ENCODE data around the gene GPR183. TPM values are rescaled to one million over a fixed set of nuclear protein-coding genes. Genes with fewer than 3 reads are reported as not detected.

Gene GPR183
- total and polyA plus RNA-seq, 2 of the 8 experiments (the other 6 are each of a cell fraction or from before 2014, with no cell fraction given), result not detected

GRCh38 chr13:99345345-99345744 is 38.1 kb upstream of the GPR183 start:
- Histone ChIP-seq H3K9ac (replicated peaks in 1 of 4; ENCODE audit: extremely low read depth in 1 of 4, low read depth in 3 of 4, low read length in 3 of 4) (no peak overlapping the region), H3K4me2 (ENCODE audit: insufficient read depth in 1 of 2, low read depth in 2 of 2, low read length in 2 of 2) (no peak overlapping the region), H4K5ac (ENCODE audit: insufficient read length, low read depth, low read length) (no peak overlapping the region), H3K79me1 (ENCODE audit: low read depth, low read length) (no peaks in the 10 kb centered on the region; the same call in 1 of the 2 replicates), H4K8ac (ENCODE audit: extremely low read depth, insufficient read depth, low read length) (no peak overlapping the region), H2BK20ac (ENCODE audit: low read length) (no peak overlapping the region), H2BK5ac (ENCODE audit: low read depth, low read length) (no peak overlapping the region), H3K9me3 (ENCODE audit: insufficient read depth in 2 of 2, low read depth in 1 of 2, low read length in 1 of 2) (no peaks in the 10 kb centered on the region), H3K14ac (ENCODE audit: insufficient read length) (no peak overlapping the region), H3K56ac (replicated peaks; ENCODE audit: insufficient read length, low read depth, low read length) (no peak overlapping the region), H2BK15ac (ENCODE audit: low read length) (no peak overlapping the region), H4K91ac (replicated peaks; ENCODE audit: insufficient read length, low read length) (no peak overlapping the region), H3K18ac (ENCODE audit: extremely low read depth, low read length) (no peak overlapping the region), H3K36me3 (ENCODE audit: control insufficient read depth in 2 of 4, insufficient read depth in 4 of 4, low read length in 3 of 4) (peaks cover 4 to 24% (median 11%) of the 10 kb centered on the region in 4 experiments; a peak in 7 of 8 replicates), H3K23me2 (ENCODE audit: low read depth, low read length) (no peaks in the 10 kb centered on the region), H3K27ac (ENCODE audit: low read depth, low read length) (no peak overlapping the region), H3K79me2 (ENCODE audit: control insufficient read depth in 1 of 2, insufficient read depth in 2 of 2, low read length in 2 of 2) (no peaks in the 10 kb centered on the region), H2BK12ac (ENCODE audit: low read depth, low read length) (no peak overlapping the region), H4K20me1 (replicated peaks in 1 of 2; ENCODE audit: control insufficient read depth in 1 of 2, insufficient read depth in 2 of 2, low read length in 2 of 2) (peaks cover 0 to 6% of the 10 kb centered on the region in 2 experiments), H3K4me1 (replicated peaks in 1 of 4; ENCODE audit: control insufficient read depth in 3 of 4, insufficient read depth in 4 of 4, low read length in 3 of 4) (no peaks in the 10 kb centered on the region), H3K4ac (replicated peaks; ENCODE audit: insufficient read length, low read depth, low read length) (no peak overlapping the region), H2BK120ac (replicated peaks; ENCODE audit: low read depth, low read length) (no peak overlapping the region), H2AK5ac (ENCODE audit: low read depth, low read length) (no peak overlapping the region), H2AFZ (ENCODE audit: low read length) (no peak overlapping the region), H3K4me3 (ENCODE audit: extremely low read depth in 1 of 4, insufficient read depth in 2 of 4, low read depth in 3 of 4, low read length in 4 of 4) (no peak overlapping the region), H3K23ac (ENCODE audit: insufficient read length) (no peak overlapping the region), H3K27me3 (replicated peaks in 1 of 4; ENCODE audit: control insufficient read depth in 3 of 4, extremely low read depth in 1 of 4, insufficient read depth in 3 of 4, low read length in 3 of 4) (no peaks in the 10 kb centered on the region)
- 75% methylated on average over 4 of the region's 5 CpGs; no CpG with 5 or more reads in 1 of the 2 experiments for WGBS, 2 experiments (ENCODE audit: extremely low coverage in 1 of 2, insufficient coverage in 1 of 2, insufficient read length in 1 of 2, insufficient replicate concordance in 2 of 2, low coverage in 1 of 2, low lambda C conversion rate in 2 of 2, missing lambda C conversion rate in 1 of 2)
- no peak for FAIRE-seq
- ChIA-PET POLR2A (ENCODE audit: partially characterized antibody) (no interaction called here), CTCF (ENCODE audit: partially characterized antibody) (interaction anchor here (1.7 kb wide), 1 partner anchor 42 kb away, joined by 6 read pairs; no protein-coding TSS in a partner anchor)
- peak in 1 of 2 experiments; percentile 28 for DNase-seq (ENCODE audit: low read depth in 1 of 2, low spot score in 2 of 2)
- no peak for TF ChIP-seq YY1 (IDR thresholded peaks at IDR 0.05; ENCODE audit: low read depth, low read length)
